ENCODE data around the gene POLD4.

DNA sequence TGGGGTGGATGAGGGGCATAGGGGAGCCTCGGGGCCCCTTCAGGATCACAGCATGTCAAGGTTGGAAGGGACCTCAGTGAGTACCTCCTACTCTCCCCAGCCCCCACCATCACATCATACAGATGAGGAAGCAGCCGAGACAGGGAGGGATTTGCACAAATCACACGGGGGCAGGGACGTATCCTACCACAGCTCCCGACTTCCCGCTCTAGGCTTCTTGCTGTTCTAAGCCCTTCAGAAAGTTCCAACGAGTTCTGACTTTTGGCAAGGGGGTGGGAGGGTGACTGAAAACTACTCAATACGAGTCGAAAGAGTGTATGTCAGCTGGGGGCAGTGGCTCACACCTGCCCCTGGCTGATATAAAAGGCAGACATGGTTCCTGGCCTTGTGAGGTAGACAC, 33.7 kb upstream of the POLD4 start:
- TF ChIP-seq, protein P1, sequence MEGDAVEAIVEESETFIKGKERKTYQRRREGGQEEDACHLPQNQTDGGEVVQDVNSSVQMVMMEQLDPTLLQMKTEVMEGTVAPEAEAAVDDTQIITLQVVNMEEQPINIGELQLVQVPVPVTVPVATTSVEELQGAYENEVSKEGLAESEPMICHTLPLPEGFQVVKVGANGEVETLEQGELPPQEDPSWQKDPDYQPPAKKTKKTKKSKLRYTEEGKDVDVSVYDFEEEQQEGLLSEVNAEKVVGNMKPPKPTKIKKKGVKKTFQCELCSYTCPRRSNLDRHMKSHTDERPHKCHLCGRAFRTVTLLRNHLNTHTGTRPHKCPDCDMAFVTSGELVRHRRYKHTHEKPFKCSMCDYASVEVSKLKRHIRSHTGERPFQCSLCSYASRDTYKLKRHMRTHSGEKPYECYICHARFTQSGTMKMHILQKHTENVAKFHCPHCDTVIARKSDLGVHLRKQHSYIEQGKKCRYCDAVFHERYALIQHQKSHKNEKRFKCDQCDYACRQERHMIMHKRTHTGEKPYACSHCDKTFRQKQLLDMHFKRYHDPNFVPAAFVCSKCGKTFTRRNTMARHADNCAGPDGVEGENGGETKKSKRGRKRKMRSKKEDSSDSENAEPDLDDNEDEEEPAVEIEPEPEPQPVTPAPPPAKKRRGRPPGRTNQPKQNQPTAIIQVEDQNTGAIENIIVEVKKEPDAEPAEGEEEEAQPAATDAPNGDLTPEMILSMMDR (IDR thresholded peaks at IDR 0.05), result no peak
- no peak for TF ChIP-seq POLR2A (IDR thresholded peaks at IDR 0.05)
